ENCODE results near the gene IRX6. TPM values are rescaled to one million over a fixed set of nuclear protein-coding genes. Genes with fewer than 3 reads are reported as not detected.
A peak's percentile ranks its signal among the peaks of the same experiment; 100 is the strongest.

IRX6 gene
- total and polyA plus RNA-seq, 2 of the 13 experiments (the other 11 are each of a cell fraction or from before 2014, with no cell fraction given): not detected

DNA sequence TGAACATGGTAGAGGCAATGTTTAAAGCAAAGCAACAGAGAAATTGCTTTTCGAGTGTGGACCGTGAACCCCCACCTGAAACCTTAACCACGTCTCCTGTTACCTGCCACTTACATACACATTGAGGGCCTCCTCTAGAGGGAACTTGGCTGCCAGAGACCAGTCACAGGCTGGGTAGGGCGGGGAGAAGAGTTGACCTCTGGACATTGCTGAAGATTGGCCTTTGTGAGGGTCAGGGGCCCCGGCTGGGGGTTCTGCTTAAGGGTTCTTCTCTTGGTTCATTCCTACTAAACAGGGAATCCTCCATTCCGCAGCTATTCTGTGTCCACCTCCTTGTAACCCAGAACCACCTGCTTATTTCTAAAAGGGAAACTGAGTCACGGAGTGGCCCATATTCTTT, 53.8 kb downstream of the IRX6 start:
- in situ Hi-C loops (cut with HindIII; ENCODE audit: extremely low pct_ligation_motif_present, low pct_unique_long_range_greater_than_20kb): no loop called here
- 12% methylated on average over 7 of the region's 7 CpGs for WGBS (ENCODE audit: low lambda C conversion rate)
- peak overlapping the region; percentile 18 for H3K4me2 ChIP-seq (ENCODE audit: low read depth, low read length)
- ChIA-PET POLR2A (no interaction called here), CTCF (ENCODE audit: low intra/inter-chr PET ratio, low total read pairs) (no interaction called here)
- H3K27ac ChIP-seq (ENCODE audit: extremely low read length, insufficient read depth, low read length): no peak overlapping the region
- peak; percentile 4 for DNase-seq (ENCODE audit: low spot score)
- ATAC-seq: peak; percentile 81
- no peak overlapping the region for H2AFZ ChIP-seq (ENCODE audit: low read length)
- no peaks in the 10 kb centered on the region for H3K79me2 ChIP-seq (ENCODE audit: insufficient read depth, low read length)
- TF ChIP-seq, protein P1, sequence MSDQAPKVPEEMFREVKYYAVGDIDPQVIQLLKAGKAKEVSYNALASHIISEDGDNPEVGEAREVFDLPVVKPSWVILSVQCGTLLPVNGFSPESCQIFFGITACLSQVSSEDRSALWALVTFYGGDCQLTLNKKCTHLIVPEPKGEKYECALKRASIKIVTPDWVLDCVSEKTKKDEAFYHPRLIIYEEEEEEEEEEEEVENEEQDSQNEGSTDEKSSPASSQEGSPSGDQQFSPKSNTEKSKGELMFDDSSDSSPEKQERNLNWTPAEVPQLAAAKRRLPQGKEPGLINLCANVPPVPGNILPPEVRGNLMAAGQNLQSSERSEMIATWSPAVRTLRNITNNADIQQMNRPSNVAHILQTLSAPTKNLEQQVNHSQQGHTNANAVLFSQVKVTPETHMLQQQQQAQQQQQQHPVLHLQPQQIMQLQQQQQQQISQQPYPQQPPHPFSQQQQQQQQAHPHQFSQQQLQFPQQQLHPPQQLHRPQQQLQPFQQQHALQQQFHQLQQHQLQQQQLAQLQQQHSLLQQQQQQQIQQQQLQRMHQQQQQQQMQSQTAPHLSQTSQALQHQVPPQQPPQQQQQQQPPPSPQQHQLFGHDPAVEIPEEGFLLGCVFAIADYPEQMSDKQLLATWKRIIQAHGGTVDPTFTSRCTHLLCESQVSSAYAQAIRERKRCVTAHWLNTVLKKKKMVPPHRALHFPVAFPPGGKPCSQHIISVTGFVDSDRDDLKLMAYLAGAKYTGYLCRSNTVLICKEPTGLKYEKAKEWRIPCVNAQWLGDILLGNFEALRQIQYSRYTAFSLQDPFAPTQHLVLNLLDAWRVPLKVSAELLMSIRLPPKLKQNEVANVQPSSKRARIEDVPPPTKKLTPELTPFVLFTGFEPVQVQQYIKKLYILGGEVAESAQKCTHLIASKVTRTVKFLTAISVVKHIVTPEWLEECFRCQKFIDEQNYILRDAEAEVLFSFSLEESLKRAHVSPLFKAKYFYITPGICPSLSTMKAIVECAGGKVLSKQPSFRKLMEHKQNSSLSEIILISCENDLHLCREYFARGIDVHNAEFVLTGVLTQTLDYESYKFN (CRISPR knock-in tag; conservative IDR thresholded peaks at IDR 0.05): 0 out of 2 replicates have a peak, but pooled peaks have one; percentile 29
- TF ChIP-seq ZNF546 (CRISPR knock-in tag; conservative IDR thresholded peaks at IDR 0.05) (no peak), HOXD1 (CRISPR knock-in tag; IDR thresholded peaks at IDR 0.05) (no peak), NR2F6 (IDR thresholded peaks at IDR 0.05) (peak; percentile 61), NR2F6 (CRISPR knock-in tag; IDR thresholded peaks at IDR 0.05) (0 out of 2 replicates have a peak, but pooled peaks have one; percentile 12), STAT5B (CRISPR knock-in tag; IDR thresholded peaks at IDR 0.05) (no peak), SMAD9 (CRISPR knock-in tag; IDR thresholded peaks at IDR 0.05) (no peak), NR2F1 (CRISPR knock-in tag; IDR thresholded peaks at IDR 0.05) (peak in 1 of 2 experiments; percentile 60; a peak in 1 of 4 replicates), MXI1 (IDR thresholded peaks at IDR 0.05; ENCODE audit: borderline replicate concordance, low read depth, low read length) (0 out of 3 replicates have a peak, but pooled peaks have one; percentile 19), ZBTB42 (CRISPR knock-in tag; IDR thresholded peaks at IDR 0.05) (no peak), HNF4A (CRISPR knock-in tag; IDR thresholded peaks at IDR 0.05) (peak; percentile 46; the same call in 1 of the 2 replicates), HNF4G (IDR thresholded peaks at IDR 0.05; ENCODE audit: borderline replicate concordance, low read depth, low read length) (peak; percentile 47), HNF4G (CRISPR knock-in tag; IDR thresholded peaks at IDR 0.05; ENCODE audit: borderline replicate concordance, low read depth) (no peak), NR2F2 (IDR thresholded peaks at IDR 0.05; ENCODE audit: borderline replicate concordance, low read depth) (0 out of 2 replicates have a peak, but pooled peaks have one; percentile 24), JUND (CRISPR knock-in tag; IDR thresholded peaks at IDR 0.05) (no peak), RARG (CRISPR knock-in tag; IDR thresholded peaks at IDR 0.05; ENCODE audit: low read depth) (no peak)
- TF ChIP-seq, protein P2, sequence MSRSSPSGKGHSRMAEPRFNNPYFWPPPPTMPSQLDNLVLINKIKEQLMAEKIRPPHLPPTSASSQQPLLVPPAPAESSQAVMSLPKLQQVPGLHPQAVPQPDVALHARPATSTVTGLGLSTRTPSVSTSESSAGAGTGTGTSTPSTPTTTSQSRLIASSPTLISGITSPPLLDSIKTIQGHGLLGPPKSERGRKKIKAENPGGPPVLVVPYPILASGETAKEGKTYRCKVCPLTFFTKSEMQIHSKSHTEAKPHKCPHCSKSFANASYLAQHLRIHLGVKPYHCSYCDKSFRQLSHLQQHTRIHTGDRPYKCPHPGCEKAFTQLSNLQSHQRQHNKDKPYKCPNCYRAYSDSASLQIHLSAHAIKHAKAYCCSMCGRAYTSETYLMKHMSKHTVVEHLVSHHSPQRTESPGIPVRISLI (CRISPR knock-in tag; IDR thresholded peaks at IDR 0.05; ENCODE audit: borderline replicate concordance): no peak
- no peaks in the 10 kb centered on the region for H3K36me3 ChIP-seq (replicated peaks in 1 of 2; ENCODE audit: control insufficient read depth in 1 of 2, insufficient read depth in 2 of 2, low read length in 2 of 2)
- no peaks in the 10 kb centered on the region for H4K20me1 ChIP-seq (ENCODE audit: insufficient read depth, low read length)
- H3K4me1 ChIP-seq (ENCODE audit: insufficient read depth, low read length): peaks cover 7% of the 10 kb centered on the region
- no peak overlapping the region for H3K4me3 ChIP-seq (replicated peaks in 1 of 3; ENCODE audit: insufficient read depth in 1 of 3, low read depth in 2 of 3, low read length in 3 of 3)
- no peak for FAIRE-seq
- no peak overlapping the region for H3K9ac ChIP-seq (ENCODE audit: insufficient read depth, low read depth, low read length)
- peaks cover 0 to 10% of the 10 kb centered on the region in 2 experiments; a peak in 1 of 5 replicates for H3K27me3 ChIP-seq (ENCODE audit: control insufficient read depth in 1 of 2, insufficient read depth in 2 of 2, low read length in 2 of 2)
- BruUV-seq (replicated peaks): no TSS peak
- intact Hi-C loops (cut with micrococcal nuclease; ENCODE audit: unreplicated experiment): no loop called here
- no peaks in the 10 kb centered on the region for H3K9me3 ChIP-seq (ENCODE audit: low read length)

Data from HepG2 (cell line).